Measurements from ENCODE around the gene TMIE.
"Not testable (repeated sequence)": the region's sequence is repeated elsewhere in the genome, so short reads cannot be mapped to it uniquely, and the experiment has no call there.

Gene TMIE

GRCh38 chr3:46729038-46729437 is 27.8 kb downstream of the TMIE start:
- DNase-seq = no peak

- DNase-seq = no peak
These were observed 29.6 kb downstream of the TMIE start for GRCh38 chr3:46730819-46731218.

DNA sequence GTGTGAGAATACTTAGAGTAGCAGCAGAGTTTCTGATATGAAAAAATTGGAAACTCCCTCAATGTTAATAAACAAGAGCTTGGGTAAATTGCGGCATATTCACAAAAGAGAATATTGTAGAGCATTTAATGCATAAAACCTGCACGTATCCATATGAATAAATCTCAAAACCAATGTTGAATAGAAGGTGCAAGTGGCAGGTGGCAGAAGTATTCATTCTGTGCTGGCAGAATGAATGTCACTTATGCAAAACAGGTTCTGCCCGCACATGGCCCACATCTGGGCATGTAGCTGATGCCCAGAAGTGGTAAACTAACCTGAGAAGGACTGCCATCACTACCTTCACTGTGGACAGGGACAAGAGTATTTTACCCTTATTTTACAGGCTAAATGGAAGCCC is 30.6 kb downstream of the TMIE start:
- DNase-seq = no peak

DNA sequence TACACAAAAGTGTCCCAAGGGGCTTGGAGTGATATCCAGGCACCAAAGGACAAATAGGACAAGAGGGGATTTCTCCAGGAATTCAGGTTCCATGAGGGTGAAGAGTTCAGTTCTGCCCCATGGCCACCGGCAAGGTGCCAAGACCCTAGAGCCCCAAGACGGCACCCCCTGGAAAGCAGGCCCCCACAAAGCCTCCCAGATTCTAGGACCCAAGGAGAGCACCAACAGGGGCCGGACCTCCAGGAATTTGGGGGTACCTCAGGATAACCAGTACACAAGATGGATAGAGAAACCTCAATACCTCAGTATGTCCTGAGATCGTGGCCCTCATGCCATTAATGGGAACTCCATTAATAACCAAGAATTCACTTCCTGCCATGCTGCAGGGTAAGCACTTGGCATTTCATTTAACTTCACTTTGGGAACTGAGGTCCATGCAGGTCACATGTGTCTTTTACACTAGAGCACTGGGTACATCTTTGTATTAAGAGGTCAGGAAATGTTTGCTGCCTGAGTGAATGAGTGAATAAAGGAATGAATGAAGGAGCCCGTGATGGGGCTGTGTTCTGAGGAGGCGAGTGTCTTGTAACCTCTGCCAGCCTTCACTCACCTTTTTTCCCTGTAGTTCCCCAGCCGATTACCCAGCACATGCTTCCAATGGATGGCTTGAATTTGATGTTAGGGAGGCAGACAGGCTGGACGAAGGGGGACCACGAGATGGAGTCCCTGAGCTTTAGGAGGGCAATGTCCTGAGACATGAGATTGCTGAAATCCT is 32.0 kb downstream of the TMIE start:
- DNase-seq = no peak

DNA sequence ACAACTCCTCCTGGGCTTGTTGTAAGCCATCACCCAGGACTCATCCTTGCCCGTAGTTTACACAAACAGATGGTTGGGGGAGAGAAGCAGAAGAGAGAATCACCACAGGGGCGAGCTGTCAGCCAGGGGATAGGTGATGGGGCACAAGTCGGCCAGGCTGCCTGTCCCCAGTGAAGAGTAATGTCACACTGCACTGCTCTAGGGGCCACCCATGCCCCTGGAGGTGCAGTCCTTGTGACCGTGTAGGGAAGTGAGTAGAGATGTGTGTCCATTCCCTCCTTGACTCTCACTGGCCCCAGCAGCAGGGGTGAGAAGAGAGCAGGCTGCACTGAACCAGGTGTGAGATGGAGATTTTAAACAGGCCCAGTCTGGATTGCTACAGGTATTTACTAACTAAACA is 33.6 kb downstream of the TMIE start:
- no peak for DNase-seq

GRCh38 chr3:46736006-46736872 is 35.0 kb downstream of the TMIE start:
- DNase-seq = no peak

GRCh38 chr3:46737329-46737731 is 36.1 kb downstream of the TMIE start:
- no peak for DNase-seq

DNA sequence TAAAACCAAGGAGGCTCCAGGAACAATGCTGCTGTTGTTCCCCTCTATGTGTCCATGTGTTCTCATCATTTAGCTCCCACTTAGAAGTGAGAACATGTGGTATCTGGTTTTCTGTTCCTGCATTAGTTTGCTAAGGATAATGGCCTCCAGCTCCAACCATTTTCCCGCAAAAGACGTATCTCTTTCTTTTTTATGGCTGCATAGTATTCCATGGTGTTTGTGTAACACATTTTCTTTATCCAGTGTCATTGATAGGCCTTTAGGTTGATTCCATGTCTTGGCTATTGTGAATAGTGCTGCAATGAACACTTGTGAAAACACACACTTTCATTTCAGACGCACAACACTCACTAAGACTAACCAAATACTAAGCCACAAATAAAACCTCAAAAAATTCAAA is 38.4 kb downstream of the TMIE start:
- DNase-seq = not testable (repeated sequence)

DNA sequence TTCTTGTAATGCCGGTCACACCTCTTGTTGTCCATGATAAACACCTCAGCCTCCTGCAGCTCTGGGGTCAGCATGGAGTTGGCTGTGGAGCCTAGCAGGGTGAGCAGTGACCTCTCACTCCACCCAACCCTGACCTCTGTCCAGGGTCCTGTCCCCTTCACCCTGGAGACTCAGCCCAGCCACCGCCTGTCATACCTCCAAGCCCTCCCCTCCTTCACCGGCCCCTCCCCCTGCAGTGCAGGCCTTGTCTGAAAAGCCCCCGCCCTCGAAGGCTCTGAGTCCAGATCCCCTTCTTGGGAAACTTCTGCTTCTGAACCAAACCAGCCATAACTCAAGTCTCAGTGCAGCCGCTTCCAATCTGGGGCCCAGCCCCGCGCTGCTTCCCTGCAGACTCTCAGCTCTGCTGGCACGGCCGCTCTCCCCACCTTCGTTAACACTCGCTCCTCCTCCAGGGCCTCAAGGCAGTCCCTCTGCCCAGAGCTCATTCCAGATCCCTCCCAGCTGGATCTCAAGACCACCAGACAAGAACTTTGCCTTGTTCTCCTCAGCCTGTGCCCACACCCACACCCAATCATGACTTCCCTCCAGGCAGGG is 41.9 kb downstream of the TMIE start:
- DNase-seq = no peak

GRCh38 chr3:46746711-46747110 is 45.5 kb downstream of the TMIE start:
- DNase-seq = no peak

GRCh38 chr3:46748170-46748569 is 47.0 kb downstream of the TMIE start:
- no peak for DNase-seq

DNA sequence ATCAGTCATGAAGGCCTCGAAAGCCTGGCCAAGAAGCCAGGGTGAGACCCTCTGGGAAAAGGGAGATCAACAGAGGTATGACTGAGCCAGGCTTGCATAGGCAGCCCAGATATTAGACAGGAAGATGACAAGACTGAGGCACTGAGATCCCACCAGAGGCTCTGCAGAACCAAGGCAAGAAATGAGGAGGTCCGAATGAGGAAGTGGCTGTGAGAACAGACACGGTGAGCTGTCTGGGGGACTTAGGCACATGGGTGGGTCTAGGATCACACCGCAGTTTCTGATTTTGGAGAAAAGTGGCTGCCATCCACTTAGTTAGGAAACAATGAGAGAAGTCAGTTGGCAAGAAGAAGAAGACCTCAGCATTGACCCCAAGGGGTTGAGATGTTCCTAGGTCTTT is 47.9 kb downstream of the TMIE start:
- no peak for DNase-seq

DNA sequence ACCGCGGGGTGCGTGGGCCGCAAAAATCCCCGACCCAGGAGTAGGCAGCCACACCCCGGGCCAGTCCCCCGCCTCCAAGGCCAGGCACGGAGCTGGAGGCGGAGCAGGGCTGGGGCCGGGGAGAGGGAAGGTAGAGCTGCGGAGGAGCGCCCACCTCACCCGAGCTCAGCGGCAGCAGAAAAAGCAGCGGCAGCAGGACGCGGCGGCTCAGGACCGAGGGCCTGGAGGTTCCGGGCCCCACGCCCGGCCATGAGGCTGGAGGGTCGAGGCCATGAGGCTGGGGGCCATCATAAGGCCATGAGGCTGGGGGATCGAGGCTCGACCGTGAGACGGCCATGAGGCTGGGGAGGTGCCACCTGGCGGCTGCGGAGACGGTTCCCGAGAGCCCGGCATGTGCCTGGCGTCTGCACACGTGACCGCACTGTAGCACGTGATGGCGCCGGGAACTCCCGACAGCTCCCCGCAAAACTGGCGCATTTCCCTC is 49.4 kb downstream of the TMIE start:
- no peak for DNase-seq

- DNase-seq = not testable (repeated sequence)
These were observed 51.9 kb downstream of the TMIE start for GRCh38 chr3:46753127-46753526.

DNA sequence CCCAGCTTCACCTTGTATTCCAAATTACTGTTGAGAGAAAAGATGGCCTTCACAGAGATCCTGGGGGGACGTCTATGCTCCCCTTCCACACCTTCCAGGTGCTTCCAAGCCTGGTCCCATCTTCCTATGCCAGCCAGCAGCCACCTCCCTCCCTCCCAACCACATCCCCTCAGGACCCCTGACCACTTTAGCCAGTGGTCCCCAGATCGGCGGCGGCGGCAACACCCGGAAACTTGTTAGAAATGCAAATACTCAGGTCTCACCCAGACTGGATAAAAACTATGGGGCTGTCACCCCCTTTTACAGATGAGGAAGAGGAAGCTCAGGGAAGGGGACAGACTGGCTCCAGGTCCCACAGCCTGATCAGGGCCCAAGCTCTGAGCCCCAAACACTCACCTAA is 54.5 kb downstream of the TMIE start:
- no peak for DNase-seq

- no peak for DNase-seq
These were observed 55.5 kb downstream of the TMIE start for GRCh38 chr3:46756642-46757041.

GRCh38 chr3:46759239-46760167 is 58.3 kb downstream of the TMIE start:
- DNase-seq = no peak

All from fibroblast of skin of right biceps (primary cell).